ENCODE measurements around the gene ROBO1. TPM values are rescaled to one million over a fixed set of nuclear protein-coding genes. Genes with fewer than 3 reads are reported as not detected.

The ROBO1 gene
- total and polyA plus RNA-seq, 2 of the 8 experiments (the other 6 are each of a cell fraction or from before 2014, with no cell fraction given), result 51.4 to 91.0 TPM

DNA sequence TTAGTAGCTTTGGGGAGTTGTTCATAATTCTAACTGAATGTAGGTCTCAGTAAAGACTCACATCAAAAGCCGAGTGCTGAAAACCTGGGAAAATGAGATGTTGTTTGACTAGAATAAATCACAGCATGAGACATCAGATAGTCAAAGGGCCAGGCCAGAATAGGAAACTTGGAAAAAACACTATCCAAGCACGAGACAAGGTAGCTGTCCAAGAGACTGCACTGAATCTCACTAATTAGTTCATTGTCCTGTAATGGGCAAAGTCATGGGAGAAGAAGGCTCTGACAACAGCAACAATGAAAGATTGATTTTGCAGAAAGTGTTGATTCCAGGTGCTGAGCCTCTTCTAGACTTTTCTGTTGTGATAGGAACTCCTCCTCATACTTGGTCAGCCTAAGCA lies 314.2 kb downstream of the ROBO1 start:
- no peak overlapping the region for H3K56ac ChIP-seq (replicated peaks; ENCODE audit: insufficient read length, low read depth, low read length)
- H2BK20ac ChIP-seq (ENCODE audit: low read length), result no peak overlapping the region
- H2BK5ac ChIP-seq (ENCODE audit: low read depth, low read length), result no peak overlapping the region
- no peak overlapping the region for H4K8ac ChIP-seq (ENCODE audit: extremely low read depth, insufficient read depth, low read length)
- H3K79me2 ChIP-seq (ENCODE audit: control insufficient read depth in 1 of 2, insufficient read depth in 2 of 2, low read length in 2 of 2), result no peaks in the 10 kb centered on the region
- no peaks in the 10 kb centered on the region for H3K27me3 ChIP-seq (replicated peaks in 1 of 4; ENCODE audit: control insufficient read depth in 3 of 4, extremely low read depth in 1 of 4, insufficient read depth in 3 of 4, low read length in 3 of 4)
- no peak overlapping the region for H4K91ac ChIP-seq (replicated peaks; ENCODE audit: insufficient read length, low read length)
- no peak overlapping the region for H3K9ac ChIP-seq (replicated peaks in 1 of 4; ENCODE audit: extremely low read depth in 1 of 4, low read depth in 3 of 4, low read length in 3 of 4)
- no peak for DNase-seq (ENCODE audit: low read depth in 1 of 2, low spot score in 2 of 2)
- no peak overlapping the region for H3K4ac ChIP-seq (replicated peaks; ENCODE audit: insufficient read length, low read depth, low read length)
- CTCF ChIA-PET (ENCODE audit: partially characterized antibody), result no interaction called here
- no peaks in the 10 kb centered on the region for H3K79me1 ChIP-seq (ENCODE audit: low read depth, low read length)
- H2AK5ac ChIP-seq (ENCODE audit: low read depth, low read length), result no peak overlapping the region
- no peak overlapping the region for H2BK120ac ChIP-seq (replicated peaks; ENCODE audit: low read depth, low read length)
- no peaks in the 10 kb centered on the region for H3K23me2 ChIP-seq (ENCODE audit: low read depth, low read length)
- no peaks in the 10 kb centered on the region for H3K36me3 ChIP-seq (ENCODE audit: control insufficient read depth in 2 of 4, insufficient read depth in 4 of 4, low read length in 3 of 4)
- no peak overlapping the region for H3K18ac ChIP-seq (ENCODE audit: extremely low read depth, low read length)
- no peak overlapping the region for H4K5ac ChIP-seq (ENCODE audit: insufficient read length, low read depth, low read length)
- POLR2A ChIA-PET (ENCODE audit: partially characterized antibody), result no interaction called here
- H2AFZ ChIP-seq (ENCODE audit: low read length), result no peak overlapping the region
- no peak overlapping the region for H3K4me2 ChIP-seq (ENCODE audit: insufficient read depth in 1 of 2, low read depth in 2 of 2, low read length in 2 of 2)
- no peaks in the 10 kb centered on the region for H3K4me1 ChIP-seq (replicated peaks in 1 of 4; ENCODE audit: control insufficient read depth in 3 of 4, insufficient read depth in 4 of 4, low read length in 3 of 4)
- H2BK12ac ChIP-seq (ENCODE audit: low read depth, low read length), result no peak overlapping the region
- H3K27ac ChIP-seq (ENCODE audit: low read depth, low read length), result no peak overlapping the region
- H4K20me1 ChIP-seq (replicated peaks in 1 of 2; ENCODE audit: control insufficient read depth in 1 of 2, insufficient read depth in 2 of 2, low read length in 2 of 2), result no peaks in the 10 kb centered on the region
- no peaks in the 10 kb centered on the region for H3K9me3 ChIP-seq (ENCODE audit: insufficient read depth in 2 of 2, low read depth in 1 of 2, low read length in 1 of 2)
- no peak overlapping the region for H3K23ac ChIP-seq (ENCODE audit: insufficient read length)
- no peak overlapping the region for H2BK15ac ChIP-seq (ENCODE audit: low read length)
- no peak overlapping the region for H3K14ac ChIP-seq (ENCODE audit: insufficient read length)
- 94% methylated on average over 2 of the region's 2 CpGs; no CpG with 5 or more reads in 1 of the 2 experiments for WGBS, 2 experiments (ENCODE audit: extremely low coverage in 1 of 2, insufficient coverage in 1 of 2, insufficient read length in 1 of 2, insufficient replicate concordance in 2 of 2, low coverage in 1 of 2, low lambda C conversion rate in 2 of 2, missing lambda C conversion rate in 1 of 2)
- no peak overlapping the region for H3K4me3 ChIP-seq (ENCODE audit: extremely low read depth in 1 of 4, insufficient read depth in 2 of 4, low read depth in 3 of 4, low read length in 4 of 4)
- FAIRE-seq, result no peak
- TF ChIP-seq RNF2 (IDR thresholded peaks at IDR 0.05; ENCODE audit: borderline replicate concordance, low read depth, low read length, missing control alignments, poor library complexity, severe bottlenecking) (no peak), HDAC6 (IDR thresholded peaks at IDR 0.05; ENCODE audit: low read depth, low read length) (no peak), GABPA (IDR thresholded peaks at IDR 0.05; ENCODE audit: borderline replicate concordance, insufficient read depth, low read length) (no peak), BRCA1 (IDR thresholded peaks at IDR 0.05; ENCODE audit: low read depth, low read length) (no peak), TAF1 (IDR thresholded peaks at IDR 0.05; ENCODE audit: low read depth, low read length) (no peak), SIX5 (IDR thresholded peaks at IDR 0.05; ENCODE audit: low read depth, low read length) (no peak), EGR1 (IDR thresholded peaks at IDR 0.05; ENCODE audit: borderline replicate concordance, low read depth, low read length) (no peak), MAFK (IDR thresholded peaks at IDR 0.05; ENCODE audit: low read depth, low read length) (no peak), CEBPB (IDR thresholded peaks at IDR 0.05; ENCODE audit: low read depth, low read length) (no peak), NANOG (IDR thresholded peaks at IDR 0.05; ENCODE audit: insufficient read depth, low read depth, low read length, poor library complexity, severe bottlenecking) (no peak), RBBP5 (IDR thresholded peaks at IDR 0.05; ENCODE audit: borderline replicate concordance, low read depth, low read length) (no peak), YY1 (IDR thresholded peaks at IDR 0.05; ENCODE audit: low read depth, low read length) (no peak), RFX5 (IDR thresholded peaks at IDR 0.05; ENCODE audit: borderline replicate concordance, low read depth, low read length) (no peak), KDM4A (IDR thresholded peaks at IDR 0.05; ENCODE audit: low read depth, low read length, severe bottlenecking) (no peak)
- TF ChIP-seq, protein P1, sequence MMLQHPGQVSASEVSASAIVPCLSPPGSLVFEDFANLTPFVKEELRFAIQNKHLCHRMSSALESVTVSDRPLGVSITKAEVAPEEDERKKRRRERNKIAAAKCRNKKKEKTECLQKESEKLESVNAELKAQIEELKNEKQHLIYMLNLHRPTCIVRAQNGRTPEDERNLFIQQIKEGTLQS (IDR thresholded peaks at IDR 0.05; ENCODE audit: insufficient read depth, low read depth, low read length), result no peak
